ENCODE measurements around the gene TMEM184B. TPM values are rescaled to one million over a fixed set of nuclear protein-coding genes. Genes with fewer than 3 reads are reported as not detected.

The TMEM184B gene
- total RNA-seq, 1 experiment from 2014 or later: 89.7 TPM

- peaks cover 6% of the 10 kb centered on the region for H3K27me3 Mint-ChIP-seq (ENCODE audit: low read depth)
- H3K4me3 Mint-ChIP-seq: no peak overlapping the region
- peaks cover 3% of the 10 kb centered on the region; the same call in 1 of the 2 replicates for H3K36me3 Mint-ChIP-seq
- peaks cover 59% of the 10 kb centered on the region for H3K4me1 Mint-ChIP-seq
- no peak for ATAC-seq
- H3K27ac Mint-ChIP-seq: no peak overlapping the region
- no peak for DNase-seq (ENCODE audit: low spot score)
- no peak for TF ChIP-seq TCF7 (CRISPR knock-in tag; IDR thresholded peaks at IDR 0.05; ENCODE audit: low read depth)
- no peak for TF ChIP-seq MXD4 (CRISPR knock-in tag; IDR thresholded peaks at IDR 0.05; ENCODE audit: borderline replicate concordance)
- no peak for TF ChIP-seq ELF4 (CRISPR knock-in tag; IDR thresholded peaks at IDR 0.05; ENCODE audit: low read depth)
- ChIA-PET POLR2A (no interaction called here), CTCF (interaction anchor here (0.9 to 1.7 kb wide), 2 partner anchors 29 to 172 kb away, joined by 3 to 5 read pairs; no protein-coding TSS in a partner anchor)
- H3K9me3 Mint-ChIP-seq: no peaks in the 10 kb centered on the region
Measured at GRCh38 chr22:38269466-38269865, 3.3 kb downstream of the TMEM184B start.

DNA sequence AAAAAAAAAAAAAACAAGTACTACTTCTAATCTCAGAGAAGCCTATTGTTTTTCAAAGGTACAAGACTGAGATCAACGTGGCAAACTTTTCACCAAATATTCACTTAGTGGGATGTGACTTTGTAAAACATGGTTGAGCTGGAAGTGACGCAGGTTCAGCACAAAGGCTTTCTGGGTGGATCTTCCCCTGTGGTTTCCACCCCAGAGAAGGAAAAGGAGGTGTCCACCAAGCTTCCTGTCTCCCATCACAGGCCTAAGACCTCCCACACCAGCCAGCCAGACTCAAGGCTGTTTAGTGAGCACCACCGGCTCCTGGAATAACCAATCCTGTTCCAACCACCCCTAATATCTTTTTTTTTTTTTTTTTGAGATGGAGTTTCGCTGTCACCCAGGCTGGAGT is 5.7 kb downstream of the TMEM184B start:
- CTCF ChIA-PET: interaction anchor here (0.7 to 1.8 kb wide), 3 partner anchors 9 to 863 kb away, joined by 3 to 5 read pairs (median 3); no protein-coding TSS in a partner anchor

More for the DNA sequence above, 5.7 kb downstream of the TMEM184B start:
- H3K27ac Mint-ChIP-seq: no peak overlapping the region
- H3K27me3 Mint-ChIP-seq (ENCODE audit: low read depth): no peaks in the 10 kb centered on the region
- ATAC-seq (no peak), DNase-seq (ENCODE audit: low spot score) (no peak)
- TF ChIP-seq, protein P1, sequence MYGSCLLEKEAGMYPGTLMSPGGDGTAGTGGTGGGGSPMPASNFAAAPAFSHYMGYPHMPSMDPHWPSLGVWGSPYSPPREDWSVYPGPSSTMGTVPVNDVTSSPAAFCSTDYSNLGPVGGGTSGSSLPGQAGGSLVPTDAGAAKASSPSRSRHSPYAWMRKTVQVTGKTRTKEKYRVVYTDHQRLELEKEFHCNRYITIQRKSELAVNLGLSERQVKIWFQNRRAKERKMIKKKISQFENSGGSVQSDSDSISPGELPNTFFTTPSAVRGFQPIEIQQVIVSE (CRISPR knock-in tag; IDR thresholded peaks at IDR 0.05; ENCODE audit: borderline replicate concordance): no peak
- TF ChIP-seq ATF2 (CRISPR knock-in tag; IDR thresholded peaks at IDR 0.05; ENCODE audit: borderline replicate concordance, low read depth): no peak
- no peak for TF ChIP-seq PREB (CRISPR knock-in tag; IDR thresholded peaks at IDR 0.05; ENCODE audit: borderline replicate concordance)
- no peak for TF ChIP-seq TEAD4 (CRISPR knock-in tag; IDR thresholded peaks at IDR 0.05)
- TF ChIP-seq ZNF121 (CRISPR knock-in tag; IDR thresholded peaks at IDR 0.05): no peak
- TF ChIP-seq KAT7 (CRISPR knock-in tag; IDR thresholded peaks at IDR 0.05; ENCODE audit: borderline replicate concordance): no peak
- TF ChIP-seq NR2C2 (CRISPR knock-in tag; IDR thresholded peaks at IDR 0.05): no peak
- TF ChIP-seq ZNF317 (CRISPR knock-in tag; IDR thresholded peaks at IDR 0.05; ENCODE audit: borderline replicate concordance, low read depth): no peak
- no peak for TF ChIP-seq SP1 (CRISPR knock-in tag; conservative IDR thresholded peaks at IDR 0.05)
- no peak for TF ChIP-seq ETV6 (CRISPR knock-in tag; IDR thresholded peaks at IDR 0.05)
- TF ChIP-seq E2F5 (CRISPR knock-in tag; IDR thresholded peaks at IDR 0.05): no peak
- TF ChIP-seq, protein P2, sequence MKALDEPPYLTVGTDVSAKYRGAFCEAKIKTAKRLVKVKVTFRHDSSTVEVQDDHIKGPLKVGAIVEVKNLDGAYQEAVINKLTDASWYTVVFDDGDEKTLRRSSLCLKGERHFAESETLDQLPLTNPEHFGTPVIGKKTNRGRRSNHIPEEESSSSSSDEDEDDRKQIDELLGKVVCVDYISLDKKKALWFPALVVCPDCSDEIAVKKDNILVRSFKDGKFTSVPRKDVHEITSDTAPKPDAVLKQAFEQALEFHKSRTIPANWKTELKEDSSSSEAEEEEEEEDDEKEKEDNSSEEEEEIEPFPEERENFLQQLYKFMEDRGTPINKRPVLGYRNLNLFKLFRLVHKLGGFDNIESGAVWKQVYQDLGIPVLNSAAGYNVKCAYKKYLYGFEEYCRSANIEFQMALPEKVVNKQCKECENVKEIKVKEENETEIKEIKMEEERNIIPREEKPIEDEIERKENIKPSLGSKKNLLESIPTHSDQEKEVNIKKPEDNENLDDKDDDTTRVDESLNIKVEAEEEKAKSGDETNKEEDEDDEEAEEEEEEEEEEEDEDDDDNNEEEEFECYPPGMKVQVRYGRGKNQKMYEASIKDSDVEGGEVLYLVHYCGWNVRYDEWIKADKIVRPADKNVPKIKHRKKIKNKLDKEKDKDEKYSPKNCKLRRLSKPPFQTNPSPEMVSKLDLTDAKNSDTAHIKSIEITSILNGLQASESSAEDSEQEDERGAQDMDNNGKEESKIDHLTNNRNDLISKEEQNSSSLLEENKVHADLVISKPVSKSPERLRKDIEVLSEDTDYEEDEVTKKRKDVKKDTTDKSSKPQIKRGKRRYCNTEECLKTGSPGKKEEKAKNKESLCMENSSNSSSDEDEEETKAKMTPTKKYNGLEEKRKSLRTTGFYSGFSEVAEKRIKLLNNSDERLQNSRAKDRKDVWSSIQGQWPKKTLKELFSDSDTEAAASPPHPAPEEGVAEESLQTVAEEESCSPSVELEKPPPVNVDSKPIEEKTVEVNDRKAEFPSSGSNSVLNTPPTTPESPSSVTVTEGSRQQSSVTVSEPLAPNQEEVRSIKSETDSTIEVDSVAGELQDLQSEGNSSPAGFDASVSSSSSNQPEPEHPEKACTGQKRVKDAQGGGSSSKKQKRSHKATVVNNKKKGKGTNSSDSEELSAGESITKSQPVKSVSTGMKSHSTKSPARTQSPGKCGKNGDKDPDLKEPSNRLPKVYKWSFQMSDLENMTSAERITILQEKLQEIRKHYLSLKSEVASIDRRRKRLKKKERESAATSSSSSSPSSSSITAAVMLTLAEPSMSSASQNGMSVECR (CRISPR knock-in tag; IDR thresholded peaks at IDR 0.05; ENCODE audit: borderline replicate concordance): no peak
- TF ChIP-seq JUN (CRISPR knock-in tag; IDR thresholded peaks at IDR 0.05): no peak
- TF ChIP-seq, protein P3, sequence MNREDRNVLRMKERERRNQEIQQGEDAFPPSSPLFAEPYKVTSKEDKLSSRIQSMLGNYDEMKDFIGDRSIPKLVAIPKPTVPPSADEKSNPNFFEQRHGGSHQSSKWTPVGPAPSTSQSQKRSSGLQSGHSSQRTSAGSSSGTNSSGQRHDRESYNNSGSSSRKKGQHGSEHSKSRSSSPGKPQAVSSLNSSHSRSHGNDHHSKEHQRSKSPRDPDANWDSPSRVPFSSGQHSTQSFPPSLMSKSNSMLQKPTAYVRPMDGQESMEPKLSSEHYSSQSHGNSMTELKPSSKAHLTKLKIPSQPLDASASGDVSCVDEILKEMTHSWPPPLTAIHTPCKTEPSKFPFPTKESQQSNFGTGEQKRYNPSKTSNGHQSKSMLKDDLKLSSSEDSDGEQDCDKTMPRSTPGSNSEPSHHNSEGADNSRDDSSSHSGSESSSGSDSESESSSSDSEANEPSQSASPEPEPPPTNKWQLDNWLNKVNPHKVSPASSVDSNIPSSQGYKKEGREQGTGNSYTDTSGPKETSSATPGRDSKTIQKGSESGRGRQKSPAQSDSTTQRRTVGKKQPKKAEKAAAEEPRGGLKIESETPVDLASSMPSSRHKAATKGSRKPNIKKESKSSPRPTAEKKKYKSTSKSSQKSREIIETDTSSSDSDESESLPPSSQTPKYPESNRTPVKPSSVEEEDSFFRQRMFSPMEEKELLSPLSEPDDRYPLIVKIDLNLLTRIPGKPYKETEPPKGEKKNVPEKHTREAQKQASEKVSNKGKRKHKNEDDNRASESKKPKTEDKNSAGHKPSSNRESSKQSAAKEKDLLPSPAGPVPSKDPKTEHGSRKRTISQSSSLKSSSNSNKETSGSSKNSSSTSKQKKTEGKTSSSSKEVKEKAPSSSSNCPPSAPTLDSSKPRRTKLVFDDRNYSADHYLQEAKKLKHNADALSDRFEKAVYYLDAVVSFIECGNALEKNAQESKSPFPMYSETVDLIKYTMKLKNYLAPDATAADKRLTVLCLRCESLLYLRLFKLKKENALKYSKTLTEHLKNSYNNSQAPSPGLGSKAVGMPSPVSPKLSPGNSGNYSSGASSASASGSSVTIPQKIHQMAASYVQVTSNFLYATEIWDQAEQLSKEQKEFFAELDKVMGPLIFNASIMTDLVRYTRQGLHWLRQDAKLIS (CRISPR knock-in tag; IDR thresholded peaks at IDR 0.05; ENCODE audit: borderline replicate concordance): no peak
- TF ChIP-seq GABPB1 (CRISPR knock-in tag; IDR thresholded peaks at IDR 0.05): no peak
- no peak for TF ChIP-seq PRDM15 (CRISPR knock-in tag; IDR thresholded peaks at IDR 0.05)
- peaks cover 8% of the 10 kb centered on the region; the same call in 1 of the 2 replicates for H3K36me3 Mint-ChIP-seq
- no peaks in the 10 kb centered on the region for H3K9me3 Mint-ChIP-seq
- POLR2A ChIA-PET: no interaction called here
- H3K4me3 Mint-ChIP-seq: no peak overlapping the region
- peaks cover 57% of the 10 kb centered on the region for H3K4me1 Mint-ChIP-seq

All from WTC11 (cell line).